Neural progenitor cell (in vitro differentiated cells): ENCODE results near the gene GLS. TPM values are rescaled to one million over a fixed set of nuclear protein-coding genes. Genes with fewer than 3 reads are reported as not detected.

Experiments used
- DNase-seq: peaks from one replicate; pipeline ENCODE4 v3.0.0-alpha.2; 2016; ENCODE audit warnings: low spot score
- H2AFZ ChIP-seq: fragments of 200-600 bp; sonication (generic); replicated peaks from 2 replicates; pipeline ENCODE4 v1.6.1; 2016; ENCODE audit warnings: antibody characterized with exemption
- H3F3A ChIP-seq: fragments of 200-600 bp; sonication (generic); 2 replicates; pipeline ENCODE4 v1.6.1; 2016; ENCODE audit warnings: antibody characterized with exemption, low read depth
- H3K27ac ChIP-seq: fragments of 200-600 bp; sonication (generic); 2 replicates; pipeline ENCODE4 v1.5.1; 2016; ENCODE audit warnings: mild to moderate bottlenecking
- H3K27me3 ChIP-seq: fragments of 200-600 bp; sonication (generic); 2 replicates; pipeline ENCODE4 v1.6.1; 2016; ENCODE audit warnings: mild to moderate bottlenecking, moderate library complexity
- H3K36me3 ChIP-seq: fragments of 200-600 bp; sonication (generic); 2 replicates; pipeline ENCODE4 v1.5.1; 2016
- H3K4me1 ChIP-seq: fragments of 200-600 bp; sonication (generic); 2 replicates; pipeline ENCODE4 v1.6.1; 2016; ENCODE audit warnings: mixed run types
- H3K4me2 ChIP-seq: fragments of 200-600 bp; sonication (generic); 2 replicates; pipeline ENCODE4 v1.6.1; 2016
- H3K4me3 ChIP-seq: fragments of 200-600 bp; sonication (generic); 2 replicates; pipeline ENCODE4 v1.5.1; 2016
- H3K79me2 ChIP-seq: fragments of 200-600 bp; sonication (generic); 2 replicates; pipeline ENCODE4 v1.6.1; 2016; ENCODE audit warnings: low read depth
- H3K9ac ChIP-seq: fragments of 200-600 bp; sonication (generic); 2 replicates; pipeline ENCODE4 v1.6.1; 2016
- H3K9me3 ChIP-seq: fragments of 200-600 bp; sonication (generic); 2 replicates; pipeline ENCODE4 v1.5.1; 2016; ENCODE audit warnings: low read depth
- H4K20me1 ChIP-seq: fragments of 200-600 bp; sonication (generic); 2 replicates; pipeline ENCODE4 v1.6.1; 2016; ENCODE audit warnings: low read depth
- H3K27ac Mint-ChIP-seq: 3 replicates; pipeline ENCODE4 v1.8.0; 2021; ENCODE audit warnings: mixed read lengths
- H3K27me3 Mint-ChIP-seq: 2 replicates; pipeline ENCODE4 v1.8.0; 2022; ENCODE audit warnings: low read depth, mild to moderate bottlenecking, inconsistent platforms, moderate library complexity, mixed read lengths; ENCODE audit not compliant: insufficient read depth
- H3K36me3 Mint-ChIP-seq: 3 replicates; pipeline ENCODE4 v1.8.0; 2021; ENCODE audit warnings: mixed read lengths
- H3K4me1 Mint-ChIP-seq: 3 replicates; pipeline ENCODE4 v1.8.0; 2021; ENCODE audit warnings: mixed read lengths
- H3K4me3 Mint-ChIP-seq: 3 replicates; pipeline ENCODE4 v1.8.0; 2021; ENCODE audit warnings: mild to moderate bottlenecking, moderate library complexity, mixed read lengths
- H3K9me3 Mint-ChIP-seq: 3 replicates; pipeline ENCODE4 v1.8.0; 2020; ENCODE audit warnings: mixed read lengths
- CTCF ChIP-seq: fragments of 200-600 bp; sonication (generic); IDR thresholded peaks from 2 replicates; pipeline ENCODE4 v1.5.1; 2017; ENCODE audit warnings: antibody characterized with exemption, mild to moderate bottlenecking
- EZH2 ChIP-seq: fragments of 200-600 bp; sonication (generic); IDR thresholded peaks from 2 replicates; pipeline ENCODE4 v1.6.1; 2017; ENCODE audit warnings: antibody characterized with exemption, mild to moderate bottlenecking, moderate library complexity
- EZH2phosphoT487 ChIP-seq: fragments of 200-600 bp; sonication (generic); IDR thresholded peaks from 2 replicates; pipeline ENCODE4 v1.6.1; 2017; ENCODE audit warnings: antibody characterized with exemption
- total RNA-seq: library from RNA; depleted of rRNA; stranded (reverse); fragments of >200 nt; gene quantifications from 2 replicates; pipeline ENCODE4 v1.2.3, GENCODE V29; 2015; ENCODE audit warnings: low replicate concordance

The GLS gene
- total RNA-seq, 1 donor from 2014 or later: 54.0 TPM

- H2AFZ ChIP-seq: no peak overlapping the region
- H3K9ac ChIP-seq: no peak overlapping the region
- H3K27me3 ChIP-seq: no peaks in the 10 kb centered on the region
- H3K4me2 ChIP-seq: no peak overlapping the region
- no peaks in the 10 kb centered on the region for H3K27me3 Mint-ChIP-seq
- no peaks in the 10 kb centered on the region for H3K4me1 ChIP-seq
- H3K79me2 ChIP-seq: no peaks in the 10 kb centered on the region
- no peaks in the 10 kb centered on the region for H3K4me1 Mint-ChIP-seq
- peaks cover 47% of the 10 kb centered on the region for H3K36me3 Mint-ChIP-seq
- H3K9me3 Mint-ChIP-seq: no peaks in the 10 kb centered on the region
- H3K36me3 ChIP-seq: peaks cover 14% of the 10 kb centered on the region
- DNase-seq: no peak
- no peaks in the 10 kb centered on the region for H3F3A ChIP-seq
- H3K27ac Mint-ChIP-seq: no peak overlapping the region
- no peaks in the 10 kb centered on the region for H3K9me3 ChIP-seq
- no peak overlapping the region for H3K4me3 ChIP-seq
- H3K27ac ChIP-seq: no peak overlapping the region
- no peak overlapping the region for H3K4me3 Mint-ChIP-seq
- H4K20me1 ChIP-seq: no peaks in the 10 kb centered on the region
- TF ChIP-seq EZH2phosphoT487: no peak
- no peak for TF ChIP-seq EZH2
- no peak for TF ChIP-seq CTCF
These were observed 118.4 kb downstream of the GLS start for GRCh38 chr2:190999058-190999457.

GRCh38 chr2:190999949-191000665, 119.5 kb downstream of the GLS start:
- H3K79me2 ChIP-seq: no peaks in the 10 kb centered on the region
- TF ChIP-seq CTCF (no peak), EZH2phosphoT487 (no peak), EZH2 (no peak)
- Mint-ChIP-seq H3K27ac (no peak overlapping the region), H3K4me3 (no peak overlapping the region), H3K36me3 (peaks cover 48% of the 10 kb centered on the region), H3K4me1 (no peaks in the 10 kb centered on the region), H3K9me3 (no peaks in the 10 kb centered on the region), H3K27me3 (no peaks in the 10 kb centered on the region)
- no peaks in the 10 kb centered on the region for H4K20me1 ChIP-seq
- peaks cover 14% of the 10 kb centered on the region for H3K36me3 ChIP-seq
- H3K9me3 ChIP-seq: no peaks in the 10 kb centered on the region
- H3K9ac ChIP-seq: no peak overlapping the region
- no peaks in the 10 kb centered on the region for H3F3A ChIP-seq
- no peak for DNase-seq
- H3K4me2 ChIP-seq: no peak overlapping the region
- H3K27me3 ChIP-seq: no peaks in the 10 kb centered on the region
- H3K4me3 ChIP-seq: no peak overlapping the region
- H3K4me1 ChIP-seq: no peaks in the 10 kb centered on the region
- no peak overlapping the region for H2AFZ ChIP-seq
- no peak overlapping the region for H3K27ac ChIP-seq

- H3K79me2 ChIP-seq: no peaks in the 10 kb centered on the region
- no peaks in the 10 kb centered on the region for H4K20me1 ChIP-seq
- DNase-seq: no peak
- no peak for TF ChIP-seq EZH2phosphoT487
- H2AFZ ChIP-seq: no peak overlapping the region
- H3K4me3 ChIP-seq: no peak overlapping the region
- H3K36me3 ChIP-seq: peaks cover 14% of the 10 kb centered on the region
- no peaks in the 10 kb centered on the region for H3K9me3 ChIP-seq
- no peak overlapping the region for H3K27ac ChIP-seq
- H3K9ac ChIP-seq: no peak overlapping the region
- Mint-ChIP-seq H3K4me3 (no peak overlapping the region), H3K36me3 (peaks cover 42% of the 10 kb centered on the region), H3K4me1 (no peaks in the 10 kb centered on the region), H3K27ac (no peak overlapping the region), H3K9me3 (no peaks in the 10 kb centered on the region), H3K27me3 (no peaks in the 10 kb centered on the region)
- H3K27me3 ChIP-seq: no peaks in the 10 kb centered on the region
- H3K4me1 ChIP-seq: no peaks in the 10 kb centered on the region
- no peak overlapping the region for H3K4me2 ChIP-seq
- no peaks in the 10 kb centered on the region for H3F3A ChIP-seq
These were observed 120.4 kb downstream of the GLS start for GRCh38 chr2:191001032-191001431.

- no peak overlapping the region for H3K27ac ChIP-seq
- H3K9me3 ChIP-seq: no peaks in the 10 kb centered on the region
- Mint-ChIP-seq H3K4me3 (no peak overlapping the region), H3K4me1 (no peaks in the 10 kb centered on the region), H3K27me3 (no peaks in the 10 kb centered on the region), H3K27ac (no peak overlapping the region), H3K36me3 (peaks cover 38% of the 10 kb centered on the region), H3K9me3 (no peaks in the 10 kb centered on the region)
- no peaks in the 10 kb centered on the region for H3K27me3 ChIP-seq
- H3F3A ChIP-seq: no peaks in the 10 kb centered on the region
- H3K4me3 ChIP-seq: no peak overlapping the region
- no peak overlapping the region for H3K4me2 ChIP-seq
- H3K79me2 ChIP-seq: no peaks in the 10 kb centered on the region
- H3K4me1 ChIP-seq: no peaks in the 10 kb centered on the region
- no peak for TF ChIP-seq EZH2phosphoT487
- no peak for TF ChIP-seq EZH2
- TF ChIP-seq CTCF: no peak
- no peak overlapping the region for H3K9ac ChIP-seq
- H3K36me3 ChIP-seq: peaks cover 14% of the 10 kb centered on the region
- no peaks in the 10 kb centered on the region for H4K20me1 ChIP-seq
- H2AFZ ChIP-seq: no peak overlapping the region
- DNase-seq: no peak
These were observed 121.0 kb downstream of the GLS start for GRCh38 chr2:191001624-191002023.
